DOHH2 (cell line): ENCODE data around the gene GATAD2A.

Experiments
- H3F3A ChIP-seq: fragments of 200-600 bp; sonication (generic), shearing (Covaris generic); 2 replicates; pipeline ENCODE4 v1.6.0; 2016; ENCODE audit warnings: antibody characterized with exemption, mild to moderate bottlenecking; ENCODE audit not compliant: control insufficient read depth, insufficient read depth
- H3K27ac ChIP-seq: fragments of 200-600 bp; sonication (generic); 2 replicates; pipeline ENCODE4 v1.5.1; 2014; ENCODE audit warnings: low read depth, mild to moderate bottlenecking, low read length, moderate library complexity
- H3K27me3 ChIP-seq: fragments of 200-600 bp; sonication (generic); 2 replicates; pipeline ENCODE4 v1.6.1; 2014; ENCODE audit warnings: mild to moderate bottlenecking, low read length, mixed read lengths; ENCODE audit not compliant: control insufficient read depth
- H3K36me3 ChIP-seq: fragments of 200-600 bp; sonication (generic); 2 replicates; pipeline ENCODE4 v1.6.1; 2014; ENCODE audit warnings: mild to moderate bottlenecking, low read length, moderate library complexity, mixed read lengths; ENCODE audit not compliant: control insufficient read depth
- H3K4me1 ChIP-seq: fragments of 200-600 bp; sonication (generic); 2 replicates; pipeline ENCODE4 v1.6.1; 2014; ENCODE audit warnings: mild to moderate bottlenecking, low read length, mixed read lengths; ENCODE audit not compliant: control insufficient read depth
- H3K4me2 ChIP-seq: fragments of 200-600 bp; sonication (generic); 2 replicates; pipeline ENCODE4 v1.6.0; 2014; ENCODE audit warnings: mild to moderate bottlenecking, low read length, moderate library complexity
- H3K4me3 ChIP-seq: fragments of 200-600 bp; sonication (generic); 2 replicates; pipeline ENCODE4 v1.5.1; 2014; ENCODE audit warnings: mild to moderate bottlenecking, low read length, mixed read lengths
- H3K79me2 ChIP-seq: fragments of 200-600 bp; sonication (generic); 2 replicates; pipeline ENCODE4 v1.6.1; 2014; ENCODE audit warnings: mild to moderate bottlenecking, low read length, mixed read lengths; ENCODE audit not compliant: control insufficient read depth
- H3K9me2 ChIP-seq: fragments of 200-600 bp; sonication (generic); replicated peaks from 2 replicates; pipeline ENCODE4 v1.6.1; 2014; ENCODE audit warnings: mild to moderate bottlenecking, low read length, mixed read lengths; ENCODE audit not compliant: control insufficient read depth
- H3K9me3 ChIP-seq: fragments of 200-600 bp; sonication (generic); 2 replicates; pipeline ENCODE4 v1.6.1; 2014; ENCODE audit warnings: antibody characterized with exemption, low read length, mixed read lengths; ENCODE audit not compliant: control insufficient read depth, insufficient read depth
- H4K20me1 ChIP-seq: fragments of 200-600 bp; sonication (generic); 2 replicates; pipeline ENCODE4 v1.6.0; 2014; ENCODE audit warnings: low read depth, mild to moderate bottlenecking, antibody characterized with exemption, low read length, moderate library complexity; ENCODE audit not compliant: control insufficient read depth, insufficient read depth
- CTCF ChIP-seq: fragments of 200-600 bp; sonication (generic); IDR thresholded peaks from one replicate; pipeline ENCODE4 v1.5.1; 2014; ENCODE audit warnings: antibody characterized with exemption, mild to moderate bottlenecking, low read depth, low read length; ENCODE audit not compliant: poor library complexity, severe bottlenecking
- EZH2phosphoT487 ChIP-seq: fragments of 200-600 bp; sonication (generic); IDR thresholded peaks from 2 replicates; pipeline ENCODE4 v1.6.1; 2017; ENCODE audit warnings: borderline replicate concordance, mild to moderate bottlenecking, antibody characterized with exemption, low read length, moderate library complexity, mixed read lengths

GATAD2A gene

GRCh38 chr19:19405971-19406877, 749 bp downstream of the GATAD2A start:
- H3K9me2 ChIP-seq, result no peaks in the 10 kb centered on the region
- H3F3A ChIP-seq, result peaks cover 12% of the 10 kb centered on the region
- H3K4me3 ChIP-seq, result peak overlapping the region; percentile 79
- H3K79me2 ChIP-seq, result peaks cover 95% of the 10 kb centered on the region
- no peaks in the 10 kb centered on the region for H3K27me3 ChIP-seq
- TF ChIP-seq CTCF (no peak), EZH2phosphoT487 (no peak)
- H3K36me3 ChIP-seq, result peaks cover 40% of the 10 kb centered on the region
- peak overlapping the region; percentile 96 for H3K4me2 ChIP-seq
- no peaks in the 10 kb centered on the region for H3K9me3 ChIP-seq
- H3K27ac ChIP-seq, result peak overlapping the region; percentile 61
- H4K20me1 ChIP-seq, result peaks cover 36% of the 10 kb centered on the region
- H3K4me1 ChIP-seq, result peaks cover 45% of the 10 kb centered on the region

GRCh38 chr19:19406878-19407632, 1.6 kb downstream of the GATAD2A start:
- H3K9me3 ChIP-seq, result no peaks in the 10 kb centered on the region
- H3K36me3 ChIP-seq, result peaks cover 43% of the 10 kb centered on the region
- no peaks in the 10 kb centered on the region for H3K27me3 ChIP-seq
- no peaks in the 10 kb centered on the region for H3K9me2 ChIP-seq
- H3K27ac ChIP-seq, result peak overlapping the region; percentile 61
- peak overlapping the region; percentile 79 for H3K4me3 ChIP-seq
- H3F3A ChIP-seq, result peaks cover 12% of the 10 kb centered on the region
- peak overlapping the region; percentile 96 for H3K4me2 ChIP-seq
- TF ChIP-seq EZH2phosphoT487, result no peak
- TF ChIP-seq CTCF, result peak; percentile 65
- peaks cover 45% of the 10 kb centered on the region for H3K4me1 ChIP-seq
- peaks cover 94% of the 10 kb centered on the region for H3K79me2 ChIP-seq
- peaks cover 39% of the 10 kb centered on the region for H4K20me1 ChIP-seq

GRCh38 chr19:19407633-19407930, 2.1 kb downstream of the GATAD2A start:
- H3F3A ChIP-seq, result peaks cover 12% of the 10 kb centered on the region
- H3K4me1 ChIP-seq, result peaks cover 45% of the 10 kb centered on the region
- H4K20me1 ChIP-seq, result peaks cover 39% of the 10 kb centered on the region
- peaks cover 95% of the 10 kb centered on the region for H3K79me2 ChIP-seq
- peaks cover 43% of the 10 kb centered on the region for H3K36me3 ChIP-seq
- H3K9me3 ChIP-seq, result no peaks in the 10 kb centered on the region
- no peaks in the 10 kb centered on the region for H3K9me2 ChIP-seq
- peak overlapping the region; percentile 79 for H3K4me3 ChIP-seq
- H3K4me2 ChIP-seq, result peak overlapping the region; percentile 96
- no peak overlapping the region for H3K27ac ChIP-seq
- no peak for TF ChIP-seq EZH2phosphoT487
- no peak for TF ChIP-seq CTCF
- no peaks in the 10 kb centered on the region for H3K27me3 ChIP-seq
